ENCODE data around the gene ADCY7. TPM values are rescaled to one million over a fixed set of nuclear protein-coding genes. Genes with fewer than 3 reads are reported as not detected.
A peak's percentile ranks its signal among the peaks of the same experiment; 100 is the strongest.

The ADCY7 gene
- total RNA-seq, 1 donor, result 26.0 TPM

- DNase-seq (ENCODE audit: low read depth), result peak; percentile 50
- no peak overlapping the region for H3K4me3 ChIP-seq (ENCODE audit: low read depth, low read length)
- TF ChIP-seq CTCF (IDR thresholded peaks at IDR 0.05; ENCODE audit: insufficient read depth, low read length), result peak; percentile 61
Measured at GRCh38 chr16:50354629-50355456, 88.5 kb downstream of the ADCY7 start.

- no peak for TF ChIP-seq CTCF (IDR thresholded peaks at IDR 0.05; ENCODE audit: insufficient read depth, low read length)
- DNase-seq (ENCODE audit: low read depth), result no peak
- H3K4me3 ChIP-seq (ENCODE audit: low read depth, low read length), result no peak overlapping the region
Measured at GRCh38 chr16:50359626-50360025, 93.3 kb downstream of the ADCY7 start.

GRCh38 chr16:50360033-50360778 lies 93.9 kb downstream of the ADCY7 start:
- no peak overlapping the region for H3K4me3 ChIP-seq (ENCODE audit: low read depth, low read length)
- no peak for TF ChIP-seq CTCF (IDR thresholded peaks at IDR 0.05; ENCODE audit: insufficient read depth, low read length)
- DNase-seq (ENCODE audit: low read depth), result peak; percentile 80

GRCh38 chr16:50360779-50361178 lies 94.4 kb downstream of the ADCY7 start:
- TF ChIP-seq CTCF (IDR thresholded peaks at IDR 0.05; ENCODE audit: insufficient read depth, low read length), result no peak
- no peak overlapping the region for H3K4me3 ChIP-seq (ENCODE audit: low read depth, low read length)
- DNase-seq (ENCODE audit: low read depth), result peak; percentile 8

GRCh38 chr16:50363656-50364055 lies 97.3 kb downstream of the ADCY7 start:
- no peak for DNase-seq (ENCODE audit: low read depth)
- TF ChIP-seq CTCF (IDR thresholded peaks at IDR 0.05; ENCODE audit: insufficient read depth, low read length), result no peak
- H3K4me3 ChIP-seq (ENCODE audit: low read depth, low read length), result no peak overlapping the region

GRCh38 chr16:50365791-50366575 lies 99.6 kb downstream of the ADCY7 start:
- no peak for TF ChIP-seq CTCF (IDR thresholded peaks at IDR 0.05; ENCODE audit: insufficient read depth, low read length)
- H3K4me3 ChIP-seq (ENCODE audit: low read depth, low read length), result no peak overlapping the region
- no peak for DNase-seq (ENCODE audit: low read depth)
